Measurements from ENCODE around the gene IPO7.

Gene IPO7

GRCh38 chr11:9493492-9493891, 109.0 kb downstream of the IPO7 start:
- no peaks in the 10 kb centered on the region for H3K27me3 ChIP-seq (ENCODE audit: insufficient read depth, low read length)
- H3K4me1 ChIP-seq (ENCODE audit: control insufficient read depth, insufficient read depth, low read length, unreplicated experiment): peaks cover 13% of the 10 kb centered on the region
- H3K79me2 ChIP-seq (ENCODE audit: control insufficient read depth, insufficient read depth, low read length, unreplicated experiment): no peaks in the 10 kb centered on the region
- no peak overlapping the region for H3K27ac ChIP-seq (ENCODE audit: low read depth, low read length)
- no peak overlapping the region for H2AFZ ChIP-seq (ENCODE audit: low read length, unreplicated experiment)
- no peaks in the 10 kb centered on the region for H3K36me3 ChIP-seq (ENCODE audit: insufficient read depth, low read length)
- H3K4me3 ChIP-seq (ENCODE audit: low read depth, low read length): no peak overlapping the region

GRCh38 chr11:9494316-9494715, 109.9 kb downstream of the IPO7 start:
- Histone ChIP-seq H2AFZ (ENCODE audit: low read length, unreplicated experiment) (no peak overlapping the region), H3K36me3 (ENCODE audit: insufficient read depth, low read length) (no peaks in the 10 kb centered on the region)

GRCh38 chr11:9495803-9496514, 111.5 kb downstream of the IPO7 start:
- Histone ChIP-seq H3K27ac (ENCODE audit: low read depth, low read length) (no peak overlapping the region), H3K27me3 (ENCODE audit: insufficient read depth, low read length) (no peaks in the 10 kb centered on the region), H3K4me3 (ENCODE audit: low read depth, low read length) (no peak overlapping the region), H3K36me3 (ENCODE audit: insufficient read depth, low read length) (no peaks in the 10 kb centered on the region), H3K4me1 (ENCODE audit: control insufficient read depth, insufficient read depth, low read length, unreplicated experiment) (no peaks in the 10 kb centered on the region), H2AFZ (ENCODE audit: low read length, unreplicated experiment) (no peak overlapping the region), H3K79me2 (ENCODE audit: control insufficient read depth, insufficient read depth, low read length, unreplicated experiment) (no peaks in the 10 kb centered on the region)

More at GRCh38 chr11:9494316-9494715, 109.9 kb downstream of the IPO7 start:
- H3K4me1 ChIP-seq (ENCODE audit: control insufficient read depth, insufficient read depth, low read length, unreplicated experiment): peaks cover 6% of the 10 kb centered on the region
- H3K27ac ChIP-seq (ENCODE audit: low read depth, low read length): no peak overlapping the region
- no peaks in the 10 kb centered on the region for H3K27me3 ChIP-seq (ENCODE audit: insufficient read depth, low read length)
- no peak overlapping the region for H3K4me3 ChIP-seq (ENCODE audit: low read depth, low read length)
- H3K79me2 ChIP-seq (ENCODE audit: control insufficient read depth, insufficient read depth, low read length, unreplicated experiment): no peaks in the 10 kb centered on the region
